ENCODE results near the gene KRTAP5-9.
"Not testable (repeated sequence)": the region's sequence is repeated elsewhere in the genome, so short reads cannot be mapped to it uniquely, and the experiment has no call there.

Gene KRTAP5-9

DNA sequence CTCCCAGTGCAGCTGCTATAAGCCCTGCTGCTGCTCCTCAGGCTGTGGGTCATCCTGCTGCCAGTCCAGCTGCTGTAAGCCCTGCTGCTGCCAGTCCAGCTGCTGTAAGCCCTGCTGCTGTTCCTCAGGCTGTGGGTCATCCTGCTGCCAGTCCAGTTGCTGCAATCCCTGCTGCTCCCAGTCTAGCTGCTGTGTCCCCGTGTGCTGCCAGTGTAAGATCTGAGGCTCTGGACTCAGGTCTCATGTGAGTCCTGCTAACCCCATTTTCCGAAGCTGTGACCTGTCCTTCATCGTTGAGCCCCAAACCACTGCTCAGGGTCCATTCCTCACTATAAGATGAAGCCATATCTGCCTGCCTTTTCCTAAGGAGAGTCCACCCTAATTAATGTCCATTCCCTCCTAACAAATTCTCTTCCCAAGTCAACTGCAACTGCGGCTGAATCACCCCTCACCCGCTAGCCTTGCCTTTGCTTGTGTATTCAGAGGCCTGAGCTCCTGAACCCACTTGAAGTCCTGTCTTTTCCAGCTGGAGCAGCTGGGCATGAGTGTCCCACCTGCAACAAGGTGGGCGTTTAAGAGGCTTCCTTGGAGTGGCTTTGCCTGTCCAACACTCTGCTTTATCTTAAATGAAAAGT is 20.5 kb upstream of the KRTAP5-9 start:
- Histone ChIP-seq H4K8ac (ENCODE audit: low read length) (peak overlapping the region; percentile 69), H3K27ac (ENCODE audit: low read length, poor library complexity, severe bottlenecking) (no peak overlapping the region), H3K4me3 (ENCODE audit: insufficient read depth in 1 of 2, low read depth in 1 of 2, low read length in 2 of 2) (no peak overlapping the region), H2BK12ac (ENCODE audit: low read length in 2 of 2) (no peak overlapping the region), H3K79me1 (replicated peaks; ENCODE audit: low read length, poor library complexity, severe bottlenecking) (no peaks in the 10 kb centered on the region), H3K27me3 (ENCODE audit: control insufficient read depth in 1 of 2, insufficient read depth in 1 of 2, low read length in 2 of 2) (peaks cover 0 to 11% of the 10 kb centered on the region in 2 experiments), H3K36me3 (ENCODE audit: control insufficient read depth in 1 of 2, insufficient read depth in 2 of 2, low read depth in 1 of 2, low read length in 2 of 2) (no peaks in the 10 kb centered on the region), H2AFZ (ENCODE audit: low read depth, low read length) (no peak overlapping the region), H3K18ac (ENCODE audit: low read depth in 1 of 2, low read length in 2 of 2) (no peak overlapping the region), H2BK5ac (ENCODE audit: low read depth, low read length, poor library complexity, severe bottlenecking) (no peak overlapping the region), H3K4me2 (ENCODE audit: low read length, poor library complexity, severe bottlenecking) (no peak overlapping the region), H3K9me3 (ENCODE audit: control insufficient read depth, low read length) (no peaks in the 10 kb centered on the region), H3K9ac (ENCODE audit: low read length) (no peak overlapping the region), H4K91ac (ENCODE audit: low read length) (no peak overlapping the region), H3K23ac (ENCODE audit: low read length in 2 of 2) (no peak overlapping the region), H2BK15ac (ENCODE audit: low read depth, poor library complexity, severe bottlenecking) (no peak overlapping the region), H3K4me1 (ENCODE audit: control insufficient read depth, insufficient read depth, low read depth, low read length) (no peaks in the 10 kb centered on the region), H3K14ac (ENCODE audit: low read length in 2 of 2) (peak overlapping the region in 1 of 2 experiments; percentile 93), H2AK5ac (ENCODE audit: low read length, severe bottlenecking) (no peak overlapping the region), H3K4ac (ENCODE audit: low read depth in 1 of 2, low read length in 2 of 2) (no peak overlapping the region), H2BK120ac (ENCODE audit: low read depth, low read length) (no peak overlapping the region)
- DNase-seq: no peak
- WGBS: 85% methylated on average over 6 of the region's 6 CpGs

DNA sequence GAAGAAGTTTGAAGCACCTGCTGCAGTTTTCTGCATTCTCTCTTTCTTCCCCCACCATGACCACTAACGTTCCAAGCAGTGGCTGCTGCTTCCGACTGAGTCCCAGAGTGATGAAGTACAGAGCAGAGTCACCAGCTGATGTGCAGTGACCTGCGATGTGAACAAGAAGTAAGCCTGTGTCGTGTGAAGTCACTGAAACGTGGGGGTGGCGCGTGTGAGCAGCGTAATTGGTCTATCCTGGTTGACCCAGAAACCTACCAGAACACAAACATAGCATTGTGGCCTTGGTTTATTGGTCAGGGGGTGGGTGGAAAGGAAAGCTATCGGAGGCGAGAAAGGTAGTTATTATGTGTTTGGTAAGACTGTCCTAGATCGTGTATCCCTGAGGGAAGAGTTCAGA is 17.6 kb upstream of the KRTAP5-9 start:
- Histone ChIP-seq H3K36me3 (ENCODE audit: control insufficient read depth in 1 of 2, insufficient read depth in 2 of 2, low read depth in 1 of 2, low read length in 2 of 2) (no peaks in the 10 kb centered on the region), H3K79me1 (replicated peaks; ENCODE audit: low read length, poor library complexity, severe bottlenecking) (no peaks in the 10 kb centered on the region), H3K4me3 (ENCODE audit: insufficient read depth in 1 of 2, low read depth in 1 of 2, low read length in 2 of 2) (no peak overlapping the region), H3K23ac (ENCODE audit: low read length in 2 of 2) (no peak overlapping the region), H3K18ac (ENCODE audit: low read depth in 1 of 2, low read length in 2 of 2) (no peak overlapping the region), H3K4me1 (ENCODE audit: control insufficient read depth, insufficient read depth, low read depth, low read length) (peaks cover 1% of the 10 kb centered on the region), H2BK5ac (ENCODE audit: low read depth, low read length, poor library complexity, severe bottlenecking) (no peak overlapping the region), H3K14ac (ENCODE audit: low read length in 2 of 2) (no peak overlapping the region), H4K91ac (ENCODE audit: low read length) (no peak overlapping the region), H3K27me3 (ENCODE audit: control insufficient read depth in 1 of 2, insufficient read depth in 1 of 2, low read length in 2 of 2) (peaks cover 0 to 8% of the 10 kb centered on the region in 2 experiments), H3K4me2 (ENCODE audit: low read length, poor library complexity, severe bottlenecking) (no peak overlapping the region), H4K8ac (ENCODE audit: low read length) (no peak overlapping the region), H2BK12ac (ENCODE audit: low read length in 2 of 2) (no peak overlapping the region), H2AFZ (ENCODE audit: low read depth, low read length) (no peak overlapping the region), H3K9ac (ENCODE audit: low read length) (no peak overlapping the region), H2BK15ac (ENCODE audit: low read depth, poor library complexity, severe bottlenecking) (no peak overlapping the region), H3K9me3 (ENCODE audit: control insufficient read depth, low read length) (no peaks in the 10 kb centered on the region), H3K27ac (ENCODE audit: low read length, poor library complexity, severe bottlenecking) (no peak overlapping the region), H2BK120ac (ENCODE audit: low read depth, low read length) (no peak overlapping the region), H2AK5ac (ENCODE audit: low read length, severe bottlenecking) (no peak overlapping the region), H3K4ac (ENCODE audit: low read depth in 1 of 2, low read length in 2 of 2) (no peak overlapping the region)
- 85% methylated on average over 10 of the region's 11 CpGs for WGBS
- no peak for DNase-seq

DNA sequence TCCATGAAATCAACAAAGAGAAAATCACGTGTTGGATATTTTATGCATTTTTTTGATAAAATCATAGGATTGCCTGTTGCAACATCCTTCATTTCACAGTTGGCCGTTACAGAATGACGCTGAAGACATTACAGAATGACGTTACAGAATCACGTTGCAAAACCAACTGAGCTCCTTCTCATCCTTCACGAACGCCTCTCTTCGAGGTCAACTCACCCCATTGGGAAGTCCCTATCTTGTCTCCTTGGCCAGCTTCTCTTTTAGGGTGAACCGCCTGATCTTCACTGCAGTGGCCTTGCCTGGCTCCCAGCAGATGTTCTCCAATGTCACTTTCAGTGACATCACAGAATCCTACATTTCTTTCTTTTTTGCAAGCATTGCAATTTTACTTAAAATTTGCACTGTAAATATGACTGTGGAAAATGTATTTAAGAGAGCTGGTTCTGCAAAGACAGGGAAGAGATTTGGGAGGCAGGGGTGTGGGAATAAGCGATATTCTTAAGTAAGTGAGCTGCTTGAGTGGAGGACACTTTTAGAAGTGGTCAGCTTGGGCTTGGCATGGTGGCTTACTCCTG is 16.1 kb upstream of the KRTAP5-9 start:
- Histone ChIP-seq H3K23ac (ENCODE audit: low read length in 2 of 2) (no peak overlapping the region), H3K4me3 (ENCODE audit: insufficient read depth in 1 of 2, low read depth in 1 of 2, low read length in 2 of 2) (no peak overlapping the region), H3K4ac (ENCODE audit: low read depth in 1 of 2, low read length in 2 of 2) (no peak overlapping the region), H3K27ac (ENCODE audit: low read length, poor library complexity, severe bottlenecking) (no peak overlapping the region), H3K36me3 (ENCODE audit: control insufficient read depth in 1 of 2, insufficient read depth in 2 of 2, low read depth in 1 of 2, low read length in 2 of 2) (no peaks in the 10 kb centered on the region), H4K91ac (ENCODE audit: low read length) (no peak overlapping the region), H2AFZ (ENCODE audit: low read depth, low read length) (no peak overlapping the region), H2BK5ac (ENCODE audit: low read depth, low read length, poor library complexity, severe bottlenecking) (no peak overlapping the region), H3K18ac (ENCODE audit: low read depth in 1 of 2, low read length in 2 of 2) (no peak overlapping the region), H4K8ac (ENCODE audit: low read length) (no peak overlapping the region), H2AK5ac (ENCODE audit: low read length, severe bottlenecking) (no peak overlapping the region), H3K4me1 (ENCODE audit: control insufficient read depth, insufficient read depth, low read depth, low read length) (peaks cover 1% of the 10 kb centered on the region), H3K79me1 (replicated peaks; ENCODE audit: low read length, poor library complexity, severe bottlenecking) (no peaks in the 10 kb centered on the region), H3K9ac (ENCODE audit: low read length) (no peak overlapping the region), H3K9me3 (ENCODE audit: control insufficient read depth, low read length) (no peaks in the 10 kb centered on the region), H2BK120ac (ENCODE audit: low read depth, low read length) (no peak overlapping the region), H2BK12ac (ENCODE audit: low read length in 2 of 2) (no peak overlapping the region), H3K4me2 (ENCODE audit: low read length, poor library complexity, severe bottlenecking) (no peak overlapping the region), H3K27me3 (ENCODE audit: control insufficient read depth in 1 of 2, insufficient read depth in 1 of 2, low read length in 2 of 2) (peaks cover 0 to 8% of the 10 kb centered on the region in 2 experiments), H2BK15ac (ENCODE audit: low read depth, poor library complexity, severe bottlenecking) (no peak overlapping the region), H3K14ac (ENCODE audit: low read length in 2 of 2) (no peak overlapping the region)
- DNase-seq: no peak
- WGBS: 80% methylated on average over 10 of the region's 10 CpGs

DNA sequence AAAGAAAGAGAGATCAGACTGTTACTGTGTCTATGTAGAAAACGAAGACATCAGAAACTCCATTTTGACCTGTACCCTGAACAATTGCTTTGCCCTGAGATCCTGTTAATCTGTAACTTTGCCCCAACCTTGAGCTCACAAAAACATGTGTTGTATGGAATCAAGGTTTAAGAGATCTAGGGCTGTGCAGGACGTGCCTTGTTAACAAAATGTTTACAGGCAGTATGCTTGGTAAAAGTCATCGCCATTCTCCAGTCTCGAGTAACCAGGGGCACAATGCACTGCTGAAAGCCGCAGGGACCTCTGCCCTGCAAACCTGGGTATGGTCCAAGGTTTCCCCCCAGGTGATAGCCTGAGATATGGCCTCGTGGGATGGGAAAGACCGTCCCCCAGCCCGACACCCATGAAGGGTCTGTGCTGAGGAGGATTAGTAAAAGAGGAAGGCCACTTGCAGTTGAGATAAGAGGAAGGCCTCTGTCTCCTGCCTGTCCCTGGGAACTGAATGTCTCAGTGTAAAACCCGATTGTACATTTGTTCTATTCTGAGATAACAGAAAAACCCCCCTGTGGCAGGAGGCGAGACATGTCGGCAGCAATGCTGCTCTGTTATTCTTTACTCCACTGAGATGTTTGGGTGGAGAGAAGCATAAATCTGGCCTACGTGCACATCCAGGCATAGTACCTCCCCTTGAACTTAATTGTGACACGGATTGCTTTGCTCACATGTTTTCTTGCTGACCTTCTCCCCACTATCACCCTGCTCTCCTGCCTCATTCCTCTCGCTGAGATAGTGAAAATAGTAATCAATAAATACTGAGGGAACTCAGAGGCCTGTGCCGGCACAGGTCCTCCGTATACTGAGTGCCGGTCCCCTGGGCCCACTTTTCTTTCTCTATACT is 13.3 kb upstream of the KRTAP5-9 start:
- H2AFZ ChIP-seq (ENCODE audit: low read depth, low read length); H3K4ac ChIP-seq (ENCODE audit: low read depth in 1 of 2, low read length in 2 of 2); H3K18ac ChIP-seq (ENCODE audit: low read depth in 1 of 2, low read length in 2 of 2); H3K9me3 ChIP-seq (ENCODE audit: control insufficient read depth, low read length); H4K8ac ChIP-seq (ENCODE audit: low read length); H2BK15ac ChIP-seq (ENCODE audit: low read depth, poor library complexity, severe bottlenecking); H3K36me3 ChIP-seq (ENCODE audit: control insufficient read depth in 1 of 2, insufficient read depth in 2 of 2, low read depth in 1 of 2, low read length in 2 of 2); H2BK120ac ChIP-seq (ENCODE audit: low read depth, low read length); H3K27ac ChIP-seq (ENCODE audit: low read length, poor library complexity, severe bottlenecking); H3K79me1 ChIP-seq (replicated peaks; ENCODE audit: low read length, poor library complexity, severe bottlenecking); H2BK5ac ChIP-seq (ENCODE audit: low read depth, low read length, poor library complexity, severe bottlenecking); H2AK5ac ChIP-seq (ENCODE audit: low read length, severe bottlenecking); H3K4me3 ChIP-seq (ENCODE audit: insufficient read depth in 1 of 2, low read depth in 1 of 2, low read length in 2 of 2); H2BK12ac ChIP-seq (ENCODE audit: low read length in 2 of 2); DNase-seq; H3K14ac ChIP-seq (ENCODE audit: low read length in 2 of 2); H3K4me2 ChIP-seq (ENCODE audit: low read length, poor library complexity, severe bottlenecking); H3K23ac ChIP-seq (ENCODE audit: low read length in 2 of 2); H3K4me1 ChIP-seq (ENCODE audit: control insufficient read depth, insufficient read depth, low read depth, low read length); H4K91ac ChIP-seq (ENCODE audit: low read length); H3K9ac ChIP-seq (ENCODE audit: low read length): not testable (repeated sequence)
- H3K27me3 ChIP-seq (ENCODE audit: control insufficient read depth in 1 of 2, insufficient read depth in 1 of 2, low read length in 2 of 2): peaks cover 0 to 17% of the 10 kb centered on the region in 2 experiments
- WGBS: 66% methylated on average over 16 of the region's 17 CpGs
